Endothelial cell of umbilical vein (primary cell): ENCODE results near the gene SHFL. TPM values are rescaled to one million over a fixed set of nuclear protein-coding genes. Genes with fewer than 3 reads are reported as not detected.

Experiments used
- BruUV-seq: library from RNA; stranded (reverse); fragments of 400-500 nt; replicated peaks from 2 replicates; lab custom pipeline; 2021; lab: Mats Ljungman, UMichigan
- CTCF ChIA-PET: fragments of 300-600, 350-600 bp; sonication (Branson Sonifier 250); formaldehyde crosslinking; loops from one replicate; lab custom pipeline; 2021; ENCODE audit warnings: antibody characterized with exemption, inconsistent platforms; lab: Charles Lee
- POLR2A ChIA-PET: fragments of 300-600, 350-600 bp; sonication (Branson Sonifier 250); formaldehyde crosslinking; loops from one replicate; lab custom pipeline; 2021; ENCODE audit warnings: antibody characterized with exemption, inconsistent platforms; lab: Charles Lee
- DNase-seq: peaks from one replicate; pipeline ENCODE4 v3.0.0-alpha.2; 2011; ENCODE audit warnings: low read depth, low spot score
- FAIRE-seq: peaks from 2 replicates; lab custom pipeline; 2011; peaks lifted over from hg19 to GRCh38; lab: Jason Lieb, UNC
- H2AFZ ChIP-seq: 2 replicates; pipeline ENCODE4 v1.6.0; 2012; ENCODE audit warnings: low read depth, low read length, control low read depth, inconsistent platforms
- H3K27ac ChIP-seq: 2 replicates; pipeline ENCODE4 v1.5.1; 2011; ENCODE audit warnings: low read depth, mild to moderate bottlenecking, control low read depth, low read length, moderate library complexity; ENCODE audit not compliant: insufficient read depth
- H3K27me3 ChIP-seq, 2 experiments: 2 replicates each; pipeline versions ENCODE4 v1.6.0 to v1.6.1; 2011; ENCODE audit warnings: low read length in 2 of 2, mixed read lengths in 1 of 2; ENCODE audit not compliant: control insufficient read depth in 2 of 2, insufficient read depth in 2 of 2
- H3K36me3 ChIP-seq, 2 experiments: 2 replicates in 1 of 2; 3 replicates in 1 of 2; pipeline ENCODE4 v1.5.1; 2011; ENCODE audit warnings: low read length in 2 of 2, mild to moderate bottlenecking in 1 of 2, moderate library complexity in 1 of 2; ENCODE audit not compliant: control insufficient read depth in 2 of 2, insufficient read depth in 2 of 2; ENCODE audit errors: extremely low read depth in 1 of 2
- H3K4me1 ChIP-seq: 3 replicates; pipeline ENCODE4 v1.5.1; 2011; ENCODE audit warnings: mild to moderate bottlenecking, low read length; ENCODE audit not compliant: control insufficient read depth, insufficient read depth; ENCODE audit errors: extremely low read depth
- H3K4me2 ChIP-seq: 2 replicates; pipeline ENCODE4 v1.6.1; 2011; ENCODE audit warnings: low read length, control low read depth, mixed read lengths; ENCODE audit not compliant: insufficient read depth
- H3K4me3 ChIP-seq, 3 experiments: fragments of 200-600 bp in 1 of 3; sonication (generic), shearing (Covaris generic) in 1 of 3; replicated peaks in 1 of 3; 2 replicates each; pipeline ENCODE4 v1.5.1; 2011 to 2016; ENCODE audit warnings: control low read depth in 3 of 3, low read length in 3 of 3, mild to moderate bottlenecking in 2 of 3, inconsistent platforms in 1 of 3, low read depth in 1 of 3, moderate library complexity in 1 of 3; ENCODE audit not compliant: insufficient read depth in 1 of 3
- H3K79me2 ChIP-seq: 2 replicates; pipeline ENCODE4 v1.6.0; 2012; ENCODE audit warnings: low read length, inconsistent platforms; ENCODE audit not compliant: control insufficient read depth, insufficient read depth
- H3K9ac ChIP-seq: replicated peaks from 2 replicates; pipeline ENCODE3; 2011; ENCODE audit warnings: low read length, control low read depth; ENCODE audit not compliant: insufficient read depth; ENCODE audit errors: extremely low read depth
- H3K9me1 ChIP-seq: replicated peaks from 3 replicates; pipeline ENCODE4 v1.6.0; 2011; ENCODE audit warnings: mild to moderate bottlenecking, low read length; ENCODE audit not compliant: control insufficient read depth, insufficient read depth; ENCODE audit errors: extremely low read depth
- H3K9me3 ChIP-seq: replicated peaks from 2 replicates; pipeline ENCODE4 v1.5.1; 2012; ENCODE audit warnings: low read length, inconsistent platforms; ENCODE audit not compliant: control insufficient read depth, insufficient read depth
- H4K20me1 ChIP-seq: replicated peaks from 2 replicates; pipeline ENCODE3; 2011; ENCODE audit warnings: mild to moderate bottlenecking, low read length; ENCODE audit not compliant: control insufficient read depth, insufficient read depth; ENCODE audit errors: extremely low read depth
- CTCF ChIP-seq, 2 donors: IDR thresholded peaks; 1 replicate in 1 of 2; 2 replicates in 1 of 2; pipeline ENCODE4 v1.5.1; 2011; ENCODE audit warnings: low read length in 2 of 2, mild to moderate bottlenecking in 2 of 2, moderate library complexity in 2 of 2, control low read depth in 1 of 2, inconsistent platforms in 1 of 2, low read depth in 1 of 2; ENCODE audit not compliant: insufficient read depth in 1 of 2; ENCODE audit errors: extremely low read depth in 1 of 2
- EZH2 ChIP-seq: IDR thresholded peaks from 2 replicates; pipeline ENCODE4 v1.6.1; 2012; ENCODE audit warnings: borderline replicate concordance, low read depth, mild to moderate bottlenecking, moderate library complexity, low read length, inconsistent platforms; ENCODE audit not compliant: severe bottlenecking
- FOS ChIP-seq: IDR thresholded peaks from 2 replicates; pipeline ENCODE4 v1.6.1; 2011; ENCODE audit warnings: mild to moderate bottlenecking, low read length, moderate library complexity, borderline replicate concordance; ENCODE audit not compliant: insufficient read depth
- GATA2 ChIP-seq: IDR thresholded peaks from 2 replicates; pipeline ENCODE4 v1.7.0; 2011; ENCODE audit warnings: low read depth, mild to moderate bottlenecking, moderate library complexity, mixed read lengths, low read length; ENCODE audit not compliant: insufficient read length, insufficient read depth
- JUN ChIP-seq: IDR thresholded peaks from 2 replicates; pipeline ENCODE4 v1.6.1; 2011; ENCODE audit warnings: borderline replicate concordance, low read depth; ENCODE audit not compliant: insufficient read length, insufficient read depth
- MAX ChIP-seq: IDR thresholded peaks from 2 replicates; pipeline ENCODE4 v1.6.1; 2011; ENCODE audit not compliant: insufficient read depth, insufficient read length
- MYC ChIP-seq: IDR thresholded peaks from one replicate; pipeline ENCODE4 v1.6.1; 2011; ENCODE audit warnings: mild to moderate bottlenecking, low read depth, low read length
- POLR2A ChIP-seq: IDR thresholded peaks from 2 replicates; pipeline ENCODE4 v1.6.1; 2012; ENCODE audit warnings: low read depth, mild to moderate bottlenecking, control low read depth, low read length
- POLR2AphosphoS5 ChIP-seq: IDR thresholded peaks from 2 replicates; pipeline ENCODE4 v1.6.1; 2012; ENCODE audit warnings: low read depth, mild to moderate bottlenecking, control low read depth, low read length, moderate library complexity; ENCODE audit not compliant: insufficient read depth
- dilution Hi-C: fragments of 300-500 bp; cut with MboI; formaldehyde crosslinking; loops from one replicate; pipeline ENCODE4 v1.15.0; 2019; ENCODE audit warnings: low sequenced_read_pairs; ENCODE audit not compliant: extremely low pct_ligation_motif_present
- intact Hi-C: fragments of 100-400 bp; cut with micrococcal nuclease; formaldehyde crosslinking; loops from one replicate; pipeline ENCODE4 v1.10.0; 2022
- polyA plus RNA-seq, 4 experiments: library from polyadenylated mRNA; depleted of rRNA in 3 of 4; stranded (reverse) in 3 of 4; unstranded in 1 of 4; fragments of >200 nt; gene quantifications; 2 replicates each; pipeline versions ENCODE4 v1.2.1 to v1.2.3, GENCODE V29; 2011 to 2012; ENCODE audit warnings: missing spikeins in 1 of 4
- total RNA-seq: library from RNA; stranded (reverse); gene quantifications from 2 replicates; pipeline ENCODE4 v1.2.3, GENCODE V29; 2021

SHFL gene
- total and polyA plus RNA-seq, 2 donors (not counting 3 experiments of a cell fraction or from before 2014, with no cell fraction given) = 34.4 to 36.9 TPM

GRCh38 chr19:10122045-10122444, 35.9 kb downstream of the SHFL start:
- DNase-seq (peak; percentile 44), FAIRE-seq (no peak)
- Histone ChIP-seq H3K9me1 (no peaks in the 10 kb centered on the region), H3K27me3 (no peaks in the 10 kb centered on the region), H4K20me1 (no peaks in the 10 kb centered on the region), H3K4me3 (no peak overlapping the region), H3K9me3 (no peaks in the 10 kb centered on the region), H2AFZ (no peak overlapping the region), H3K79me2 (peaks cover 18% of the 10 kb centered on the region), H3K4me2 (no peak overlapping the region), H3K36me3 (peaks cover 0 to 7% of the 10 kb centered on the region in 2 experiments), H3K4me1 (peaks cover 11% of the 10 kb centered on the region), H3K27ac (no peak overlapping the region), H3K9ac (no peak overlapping the region)
- intact Hi-C loops (loop anchor here (5.0 kb wide), 1 partner anchor 260 kb away; the partner anchor contains the start of gene TYK2), dilution Hi-C loops (no loop called here)
- BruUV-seq = no TSS peak
- TF ChIP-seq MYC = no peak
- TF ChIP-seq JUN = no peak
- TF ChIP-seq FOS = no peak
- no peak for TF ChIP-seq POLR2A
- TF ChIP-seq GATA2 = no peak
- TF ChIP-seq MAX = no peak
- TF ChIP-seq EZH2 = no peak
- no peak for TF ChIP-seq CTCF (IDR thresholded peaks at IDR 0.05; ENCODE audit: extremely low read depth in 1 of 2, insufficient read depth in 1 of 2, low read depth in 1 of 2, low read length in 2 of 2)
- no peak for TF ChIP-seq POLR2AphosphoS5
- CTCF ChIA-PET = interaction anchor here (0.9 to 1.8 kb wide), 4 partner anchors 8 to 128 kb away, joined by 3 to 7 read pairs (median 3); partner anchors contain the start of gene DNMT1
- POLR2A ChIA-PET = no interaction called here
